DMS 273 (cell line): ENCODE data around the gene GPRC5C.
"Not testable (repeated sequence)": the region's sequence is repeated elsewhere in the genome, so short reads cannot be mapped to it uniquely, and the experiment has no call there.

Experiments
- DNase-seq: peaks from one replicate; lab custom pipeline; 2025; ENCODE audit not compliant: unreplicated experiment; lab: John Stamatoyannopoulos, UW

Gene GPRC5C

DNA sequence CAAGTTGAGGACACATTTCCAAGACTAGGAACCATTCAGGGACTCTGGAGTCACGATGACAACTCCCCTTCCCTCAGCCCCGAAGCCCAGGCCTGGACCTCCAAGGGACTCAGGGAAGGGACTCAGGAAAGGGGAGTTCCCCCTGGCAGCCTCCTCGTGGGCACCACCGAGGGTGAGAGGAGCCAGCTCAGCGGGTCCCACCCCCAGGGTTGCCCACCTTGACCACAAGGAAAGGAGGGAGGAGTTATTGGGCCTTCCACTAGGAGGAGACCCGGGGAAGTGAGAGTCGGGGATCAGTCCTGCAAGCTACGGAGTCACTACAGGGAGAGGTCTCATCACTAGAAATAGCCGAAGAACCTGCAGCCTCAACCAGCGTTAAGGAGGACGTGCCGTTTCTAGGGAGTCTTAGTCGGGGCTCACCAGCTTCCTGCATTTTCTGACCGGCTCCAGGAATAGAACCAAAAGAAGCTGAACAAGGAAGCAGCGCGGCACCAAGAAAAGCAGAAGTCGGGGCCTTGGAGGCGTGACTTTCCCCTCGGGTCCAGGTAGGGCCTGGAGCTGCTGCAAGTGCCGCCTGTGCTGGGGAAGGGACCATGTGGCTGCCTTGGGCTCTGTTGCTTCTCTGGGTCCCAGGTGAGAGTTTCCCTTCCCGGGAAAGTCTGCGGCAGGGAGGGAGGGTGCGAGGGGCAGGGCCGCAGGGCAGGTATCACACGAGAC, 34.4 kb downstream of the GPRC5C start, which contains the start of gene CD300A:
Gene CD300A (plus strand): TSS at position 524 of the 717 bp plus-strand sequence. CDS start 70 bp downstream, at position 594.
- DNase-seq, result no peak

DNA sequence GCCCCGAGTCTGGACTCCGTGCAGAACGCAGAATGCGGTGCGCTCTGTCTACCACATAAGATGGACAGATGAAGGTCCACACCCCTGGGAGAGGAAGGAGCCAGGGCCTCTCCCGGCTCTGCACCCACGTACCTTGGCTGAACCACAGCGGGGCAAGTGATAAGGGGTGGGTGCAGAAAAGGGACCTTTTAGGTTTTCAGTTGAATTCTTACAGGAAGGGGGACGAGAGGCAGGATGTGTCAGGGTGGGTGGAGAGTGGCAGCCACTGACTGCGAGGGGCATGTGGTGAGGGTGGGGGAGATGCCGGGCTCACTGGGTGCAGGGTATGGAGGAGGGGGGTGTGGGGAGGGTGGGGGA, 34.9 kb downstream of the GPRC5C start:
- no peak for DNase-seq

DNA sequence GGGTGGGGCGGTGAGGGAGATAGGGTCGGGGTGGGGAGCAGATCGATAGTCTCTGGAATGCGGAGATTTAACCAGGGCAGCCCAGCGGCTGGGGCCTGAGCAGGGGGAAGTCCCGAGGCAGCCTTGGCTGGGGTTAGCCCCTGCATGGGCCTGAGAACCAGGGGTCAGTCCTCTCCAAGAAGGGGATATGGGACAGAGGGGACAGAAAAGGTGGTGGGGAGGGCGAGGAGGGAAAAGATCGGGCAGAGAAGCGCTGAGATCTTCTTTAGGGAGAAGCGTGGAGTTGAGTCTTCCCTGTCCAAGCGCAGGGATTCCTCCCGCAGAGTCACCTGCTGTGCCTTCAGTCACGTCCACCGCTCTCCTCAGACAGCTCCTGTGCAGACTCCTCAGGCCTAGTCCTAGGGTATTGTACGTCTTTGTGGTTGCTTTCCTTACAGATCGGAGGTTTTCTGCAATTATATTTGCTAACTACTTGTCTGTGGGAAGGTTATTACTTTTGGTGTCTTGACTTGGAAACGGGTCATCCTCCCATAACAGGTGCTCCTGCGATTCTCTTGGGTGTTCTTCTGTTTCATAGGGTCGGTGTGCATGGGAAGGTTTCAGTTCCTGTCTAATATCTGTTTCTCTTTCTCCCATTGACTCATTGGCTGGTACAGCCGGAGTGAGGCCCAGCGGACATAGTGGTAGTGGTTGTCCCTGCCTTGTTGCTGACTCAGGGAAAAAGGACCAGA, 35.5 kb downstream of the GPRC5C start:
- no peak for DNase-seq

DNA sequence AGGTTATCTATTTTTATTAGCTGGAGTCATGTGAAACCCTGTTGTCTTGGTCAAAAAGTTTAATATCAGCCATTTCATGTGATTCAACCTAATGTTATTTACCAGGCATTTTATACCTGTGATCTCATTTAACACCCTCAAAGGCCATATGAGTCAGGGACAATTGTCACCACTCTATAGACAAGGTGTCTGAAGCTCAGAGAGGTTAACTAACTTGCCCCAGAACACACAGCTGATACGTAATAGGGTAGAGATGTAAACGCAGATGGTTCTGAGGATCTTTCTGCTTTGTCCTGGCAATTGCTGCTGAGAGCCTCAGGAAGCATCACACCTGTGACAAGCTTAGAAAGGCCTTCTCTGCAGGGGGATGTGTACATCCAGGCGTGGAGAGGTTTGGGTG, 39.5 kb downstream of the GPRC5C start:
- DNase-seq, result no peak

DNA sequence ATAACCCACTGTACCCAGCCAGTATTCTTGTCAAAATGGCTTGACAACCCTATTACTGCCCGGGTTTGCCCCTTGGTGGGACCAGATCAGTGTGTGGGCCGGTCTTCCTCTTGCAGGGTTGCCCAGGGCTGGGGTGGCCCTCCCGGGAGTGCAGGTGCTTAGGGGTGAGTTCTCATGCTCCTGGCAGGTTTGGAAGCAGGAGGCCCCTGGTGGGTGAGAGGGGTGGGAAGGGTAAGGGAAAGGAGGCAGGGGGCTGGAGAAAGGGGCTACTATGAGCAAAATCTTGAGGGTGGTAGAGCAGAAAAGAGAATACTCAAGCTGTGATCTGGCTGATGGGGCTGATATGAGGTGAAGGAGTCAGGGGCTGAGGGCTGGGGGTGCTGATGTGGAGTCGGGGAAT, 41.0 kb downstream of the GPRC5C start:
- no peak for DNase-seq

DNA sequence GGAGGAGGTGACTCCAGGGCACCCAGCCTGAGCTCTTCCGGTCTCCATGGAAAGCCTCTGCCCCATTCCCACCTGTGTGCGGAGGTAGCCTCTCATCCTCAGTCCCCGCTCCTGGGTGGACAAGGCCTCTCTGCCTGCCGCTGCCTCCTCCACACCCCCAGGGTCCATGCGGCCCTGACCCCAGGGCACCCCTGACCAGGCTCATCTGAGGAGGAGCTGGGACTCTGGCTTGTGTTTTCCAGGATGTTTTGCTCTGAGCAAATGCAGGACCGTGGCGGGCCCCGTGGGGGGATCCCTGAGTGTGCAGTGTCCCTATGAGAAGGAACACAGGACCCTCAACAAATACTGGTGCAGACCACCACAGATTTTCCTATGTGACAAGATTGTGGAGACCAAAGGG, 41.4 kb downstream of the GPRC5C start:
- no peak for DNase-seq

DNA sequence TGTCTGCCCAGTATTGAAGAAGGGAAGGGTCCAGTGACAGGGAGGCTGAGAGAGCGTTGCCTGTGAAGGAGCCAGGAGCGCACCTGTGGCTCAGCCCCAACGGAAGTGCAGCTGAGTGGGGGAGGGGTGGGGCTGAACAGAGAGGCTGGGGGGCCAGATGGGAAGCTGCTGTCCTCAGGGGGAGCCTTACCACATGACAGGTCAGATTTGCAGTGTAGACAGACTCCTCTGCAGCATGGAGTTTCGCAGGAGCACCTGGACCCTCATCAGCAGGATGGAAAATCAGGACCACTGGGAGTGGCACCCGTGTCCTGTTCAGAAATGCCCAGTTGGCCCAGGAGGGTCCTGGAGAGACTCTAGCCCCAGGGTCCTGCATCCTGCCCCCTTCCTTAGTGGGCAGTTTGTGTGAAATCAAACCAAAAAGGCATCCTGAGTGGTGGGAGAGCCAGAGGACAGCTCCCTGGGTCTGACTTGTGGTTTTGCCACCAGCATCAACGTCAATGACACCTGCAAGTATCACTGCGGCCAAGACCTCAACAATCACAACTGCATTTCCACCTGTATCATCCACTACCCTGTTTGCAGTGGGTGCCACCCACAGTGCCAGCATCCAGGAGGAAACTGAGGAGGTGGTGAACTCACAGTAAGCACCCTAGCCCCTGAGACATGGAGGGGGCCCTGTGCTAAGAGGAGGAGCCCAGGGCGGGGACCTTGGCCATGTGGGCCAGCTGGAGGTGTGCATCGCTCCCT, 42.3 kb downstream of the GPRC5C start:
- no peak for DNase-seq

DNA sequence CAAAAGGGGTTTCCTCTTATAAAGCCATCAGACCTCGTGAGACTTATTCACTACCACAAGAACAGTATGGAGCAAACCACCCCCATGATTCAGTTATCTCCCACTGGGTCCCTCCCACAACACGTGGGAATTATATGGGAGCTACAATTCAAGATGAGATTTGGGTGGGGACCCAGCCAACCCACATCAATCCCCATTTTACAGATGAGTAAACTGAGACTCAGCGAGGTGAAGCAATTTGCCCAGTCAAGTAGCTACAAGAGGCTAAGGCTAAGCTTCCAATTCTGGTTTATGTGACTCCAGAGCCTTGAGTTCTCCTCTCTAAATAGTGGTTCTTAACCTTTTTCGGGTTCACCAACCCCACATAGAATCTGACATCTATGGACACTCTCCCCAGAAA, 43.3 kb downstream of the GPRC5C start:
- DNase-seq, result no peak

DNA sequence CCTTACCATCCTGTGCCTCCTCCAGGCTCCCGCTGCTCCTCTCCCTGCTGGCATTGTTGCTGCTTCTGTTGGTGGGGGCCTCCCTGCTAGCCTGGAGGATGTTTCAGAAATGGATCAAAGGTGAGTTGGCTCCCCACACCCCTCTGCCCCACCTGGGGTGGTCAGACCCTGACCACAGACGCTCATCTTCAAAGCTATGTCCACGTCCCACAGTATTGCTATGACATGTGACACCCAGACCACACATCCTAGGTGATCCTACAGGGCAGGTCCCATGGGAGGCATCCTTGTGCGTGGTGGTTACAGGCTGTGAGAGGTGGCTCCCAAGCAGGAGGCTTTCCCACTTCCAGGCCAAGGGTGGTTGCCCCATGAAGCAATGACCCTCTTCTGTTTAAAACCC, 45.5 kb downstream of the GPRC5C start:
- DNase-seq, result no peak

DNA sequence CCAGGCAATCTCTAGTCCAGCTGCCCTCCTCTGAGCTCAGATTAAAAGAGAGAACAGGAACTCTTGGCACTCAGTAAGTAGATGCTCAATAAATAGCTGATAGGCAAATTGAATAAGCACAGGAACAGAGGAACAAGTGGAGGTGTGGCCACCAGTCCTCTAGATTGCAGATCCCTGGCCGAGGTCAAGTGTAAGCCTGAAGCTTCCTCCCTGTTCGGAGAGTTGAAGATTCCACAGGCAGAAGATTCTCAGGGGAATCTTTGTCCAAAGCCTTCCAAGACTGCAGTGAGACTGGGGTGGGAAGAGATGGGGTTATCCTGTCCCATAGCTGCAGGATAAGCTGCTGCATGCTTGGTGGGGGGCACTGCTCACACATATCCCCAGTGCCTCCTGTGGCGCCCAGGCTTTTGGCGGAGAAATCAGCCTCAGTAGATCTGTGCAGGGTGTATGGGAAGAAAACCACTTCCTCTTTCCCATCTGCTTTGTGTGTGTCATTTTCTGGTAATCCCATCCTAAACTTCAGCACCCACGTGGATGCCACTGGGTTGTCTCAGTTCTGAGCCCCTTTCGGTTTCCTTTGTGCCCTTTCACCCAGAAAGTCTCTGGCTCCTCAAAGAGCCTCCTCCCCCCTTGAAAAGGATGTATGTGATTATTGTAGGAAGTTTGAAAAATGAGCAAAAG, 46.7 kb downstream of the GPRC5C start:
- no peak for DNase-seq

DNA sequence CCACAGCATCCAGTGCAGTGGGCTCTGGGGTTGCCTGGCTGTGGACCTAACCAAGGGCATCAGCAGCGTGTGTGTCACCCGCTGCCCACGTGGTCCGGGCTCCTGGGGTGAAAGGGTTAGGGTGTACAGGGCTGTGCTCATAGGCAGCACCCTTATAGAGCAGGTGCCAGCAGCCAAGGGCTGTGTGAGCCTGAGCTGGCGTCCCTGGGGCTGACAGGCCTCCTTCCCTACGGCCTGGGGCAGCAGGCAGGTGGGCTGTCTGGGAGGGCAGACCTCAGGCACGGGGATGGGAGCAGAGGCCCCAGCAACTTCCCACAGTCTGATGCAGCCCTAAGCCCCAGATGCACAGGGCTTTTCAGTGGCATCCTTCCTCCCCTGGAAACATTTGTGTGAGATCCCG, 48.4 kb downstream of the GPRC5C start:
- DNase-seq, result no peak

DNA sequence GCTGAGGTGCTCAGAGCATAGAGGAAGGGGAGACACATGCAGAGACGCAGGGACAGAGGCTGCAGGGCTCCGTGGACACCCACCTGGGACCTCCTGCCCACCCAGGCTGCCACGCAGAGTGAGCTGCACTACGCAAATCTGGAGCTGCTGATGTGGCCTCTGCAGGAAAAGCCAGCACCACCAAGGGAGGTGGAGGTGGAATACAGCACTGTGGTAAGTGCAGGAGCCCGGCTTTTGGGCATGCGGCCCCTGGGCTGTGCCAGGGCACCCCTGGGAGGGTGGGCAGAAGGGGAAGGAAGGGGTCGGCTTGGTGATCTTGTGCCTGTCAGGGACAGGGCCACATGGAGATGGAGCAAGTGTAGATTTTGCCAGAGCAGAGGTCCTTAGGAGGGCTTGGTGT, 49.7 kb downstream of the GPRC5C start:
- DNase-seq, result no peak

DNA sequence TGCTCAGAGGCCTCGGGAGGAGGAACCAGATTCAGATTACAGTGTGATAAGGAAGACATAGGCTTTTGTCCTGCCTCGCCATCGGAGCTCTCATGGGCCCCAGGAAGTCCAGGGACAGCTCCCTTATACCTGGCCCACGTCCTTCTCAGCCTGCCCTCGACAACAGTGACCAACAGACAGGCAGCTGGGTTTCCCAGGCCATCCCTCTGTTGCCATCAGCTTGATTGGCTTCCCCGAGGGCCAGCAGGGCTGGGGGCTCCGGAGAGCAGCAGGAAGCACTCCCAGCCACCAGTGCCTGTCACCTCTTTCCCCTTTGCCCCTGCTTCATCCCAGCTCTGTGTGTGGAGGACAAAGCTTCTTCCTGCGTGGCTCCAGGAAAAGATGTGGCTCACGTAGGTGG, 52.2 kb downstream of the GPRC5C start:
- no peak for DNase-seq

DNA sequence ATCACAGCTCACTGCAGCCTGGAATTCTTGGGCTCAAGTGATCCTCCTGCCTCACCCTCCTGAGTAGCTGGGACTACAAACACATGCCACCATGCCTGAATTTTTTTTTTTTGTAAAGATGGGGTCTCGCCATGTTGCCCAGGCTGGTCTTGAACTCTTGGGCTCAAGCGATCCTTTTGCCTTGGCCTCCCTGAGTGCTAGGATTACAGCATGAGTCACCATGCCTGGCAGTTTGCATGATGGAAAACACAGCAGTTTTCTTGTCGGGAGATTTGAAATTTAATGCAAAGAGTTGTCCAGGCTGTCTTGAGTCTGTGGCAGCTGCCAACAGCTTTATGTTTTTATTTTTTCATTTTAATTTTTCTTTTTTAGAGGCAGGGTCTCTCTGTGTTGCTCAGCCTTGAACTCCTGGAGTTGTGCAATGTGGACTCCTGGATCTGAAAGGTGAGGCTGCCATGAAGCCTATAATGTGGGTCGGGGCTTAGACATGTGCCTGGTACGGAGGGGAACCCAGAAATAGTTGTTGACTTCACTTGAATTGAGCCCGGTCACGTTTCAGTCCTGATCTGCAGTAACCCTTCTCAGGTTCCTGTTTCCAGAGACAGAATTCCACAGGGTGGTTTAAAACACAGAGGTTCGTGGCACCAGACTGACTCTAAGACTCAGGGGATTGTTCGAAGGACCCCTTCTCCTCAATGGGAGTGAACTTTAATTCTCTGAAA, 53.3 kb downstream of the GPRC5C start:
- no peak for DNase-seq

DNA sequence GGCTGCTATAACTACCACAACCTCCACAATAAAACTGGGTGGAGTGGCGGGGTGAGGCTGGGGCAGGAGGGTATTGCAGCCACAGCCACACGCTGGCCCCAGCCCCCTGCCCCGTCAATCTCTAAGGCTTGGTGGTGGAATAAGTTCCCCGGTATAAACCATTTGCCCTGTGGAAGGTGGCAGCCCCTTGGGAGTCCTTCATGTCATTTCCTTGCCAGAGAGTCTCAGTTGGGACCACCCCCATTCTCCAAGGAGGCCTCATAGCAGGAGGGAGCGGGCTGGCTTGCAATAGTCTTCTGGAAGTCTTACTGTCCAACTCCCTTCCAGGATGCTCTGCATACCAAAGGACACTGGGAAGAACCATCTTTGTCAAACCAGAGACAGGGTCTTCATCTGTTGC, 54.0 kb downstream of the GPRC5C start:
- no peak for DNase-seq

DNA sequence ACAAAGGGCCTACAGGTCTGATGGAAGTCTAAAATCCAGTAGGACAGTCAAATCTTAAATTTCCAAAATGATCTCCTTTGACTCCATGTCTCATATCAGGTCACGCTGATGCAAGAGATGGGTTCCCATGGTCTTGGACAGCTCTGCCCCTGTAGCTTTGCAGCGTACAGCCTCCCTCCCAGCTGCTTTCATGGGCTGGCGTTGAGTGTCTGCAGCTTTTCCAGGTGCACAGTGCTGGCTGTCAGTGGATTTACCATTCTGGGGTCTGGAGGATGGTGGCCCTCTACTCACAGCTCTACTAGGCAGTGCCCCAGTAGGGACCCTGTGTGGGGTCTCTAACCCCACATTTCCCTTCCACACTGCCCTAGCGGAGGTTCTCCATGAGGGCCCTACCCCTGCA, 56.4 kb downstream of the GPRC5C start:
- not testable (repeated sequence) for DNase-seq

DNA sequence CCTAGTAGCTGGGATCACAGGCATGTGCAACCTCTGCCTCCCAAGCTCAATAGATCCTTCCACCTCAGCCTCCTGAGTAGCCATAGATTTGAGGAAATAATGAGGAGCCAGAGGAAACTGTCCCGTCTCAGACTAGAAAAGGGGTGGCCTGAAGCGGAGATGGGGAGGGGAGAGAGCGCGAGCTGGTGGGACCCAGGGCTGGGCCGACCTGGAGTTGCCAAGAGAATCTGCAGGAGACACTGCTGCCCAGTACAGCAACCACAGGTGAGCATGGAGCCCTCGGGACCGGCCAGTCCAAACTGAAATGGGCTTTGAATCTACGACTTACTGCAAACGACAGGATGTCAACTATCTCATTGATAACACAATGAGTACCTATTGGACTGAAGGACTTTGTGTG, 58.8 kb downstream of the GPRC5C start:
- DNase-seq, result no peak

DNA sequence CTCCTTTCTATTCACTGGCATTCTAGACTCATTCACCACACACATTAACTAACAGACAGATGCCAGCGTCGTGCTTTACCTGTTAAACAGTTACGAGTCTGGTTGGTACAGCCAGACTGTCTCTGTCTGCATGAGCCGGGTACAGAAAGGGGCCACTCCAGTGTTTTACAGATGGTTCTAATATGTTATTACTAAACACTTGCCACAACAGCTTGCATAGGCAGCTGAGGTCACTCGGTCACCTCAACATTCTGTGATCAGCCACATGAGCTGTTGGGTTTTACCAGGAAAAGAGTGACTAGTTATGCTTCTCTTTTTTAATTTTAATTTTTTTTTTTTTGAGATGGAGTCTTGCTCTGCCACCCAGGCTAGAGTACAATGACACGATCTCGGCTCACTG, 59.7 kb downstream of the GPRC5C start:
- no peak for DNase-seq

DNA sequence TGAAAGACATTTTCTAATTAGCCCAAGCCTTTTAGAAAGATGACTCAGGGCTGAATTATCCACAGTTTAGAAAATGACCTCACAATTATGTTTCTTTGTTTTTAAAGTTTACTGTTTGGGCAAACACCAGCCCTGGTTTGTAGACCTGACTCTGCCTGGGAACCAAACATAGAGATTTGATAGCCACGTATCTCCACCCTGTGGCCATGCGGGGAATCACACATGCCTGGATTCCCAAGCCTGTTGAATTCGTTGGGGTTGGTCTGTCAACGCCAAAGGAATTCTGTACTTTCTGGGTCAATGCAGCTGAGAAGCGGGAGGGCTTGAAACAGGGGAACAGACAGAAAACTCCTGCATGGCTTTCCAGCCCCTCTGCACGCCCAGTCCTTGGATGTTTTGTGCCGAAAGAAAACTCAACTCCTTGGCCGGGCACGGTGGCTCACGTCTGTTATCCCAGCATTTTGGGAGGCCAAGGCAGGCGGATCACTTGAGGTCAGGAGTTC, 61.5 kb downstream of the GPRC5C start:
- DNase-seq, result peak; percentile 88
